H1 (cell line): ENCODE measurements around the gene CERS3. TPM values are rescaled to one million over a fixed set of nuclear protein-coding genes. Genes with fewer than 3 reads are reported as not detected.

Experiments
- ATF2 ChIP-seq: IDR thresholded peaks from 2 replicates; pipeline ENCODE4 v1.6.1; 2012; ENCODE audit warnings: low read length, inconsistent platforms
- RAD21 ChIP-seq, 2 experiments: IDR thresholded peaks in 1 of 2; conservative IDR thresholded peaks in 1 of 2; 2 replicates each; pipeline ENCODE4 v1.6.1; 2011; ENCODE audit warnings: low read depth in 2 of 2, low read length in 2 of 2, improper control_type of control experiment in 1 of 2, inconsistent platforms in 1 of 2, mild to moderate bottlenecking in 1 of 2, moderate library complexity in 1 of 2
- RFX5 ChIP-seq: IDR thresholded peaks from 2 replicates; pipeline ENCODE4 v1.6.1; 2011; ENCODE audit warnings: low read depth, low read length, improper control_type of control experiment, borderline replicate concordance
- RNF2 ChIP-seq: fragments of 200-900, 300-1000 bp; sonication (generic); IDR thresholded peaks from 2 replicates; pipeline ENCODE4 v1.7.1; 2016; ENCODE audit warnings: borderline replicate concordance, low read depth, mild to moderate bottlenecking, antibody characterized with exemption, low read length; ENCODE audit not compliant: poor library complexity, severe bottlenecking; ENCODE audit errors: missing control alignments
- polyA plus RNA-seq, 7 experiments: library from polyadenylated mRNA; depleted of rRNA in 3 of 7; stranded (reverse) in 5 of 7; unstranded in 2 of 7; fragments of >200 nt in 5 of 7; fragments of 200-250 nt in 2 of 7; gene quantifications; 1 replicate in 5 of 7; 2 replicates in 1 of 7; 4 replicates in 1 of 7; pipeline versions ENCODE4 v1.2.1 to v1.2.3, GENCODE V29; 2011 to 2013; ENCODE audit warnings: missing spikeins in 2 of 7, mixed read lengths in 2 of 7
- total RNA-seq: library from RNA; stranded (reverse); fragmentation: NEBNext Ultra II Directional; extraction: Animal tissue kit (Norgen Biotek cat#: 25700); gene quantifications from 2 replicates; pipeline ENCODE4 v1.2.1, GENCODE V29; 2021

CERS3 gene
- total and polyA plus RNA-seq, 2 of the 8 experiments (the other 6 are each of a cell fraction or from before 2014, with no cell fraction given): 0.62 TPM; not detected in 1

DNA sequence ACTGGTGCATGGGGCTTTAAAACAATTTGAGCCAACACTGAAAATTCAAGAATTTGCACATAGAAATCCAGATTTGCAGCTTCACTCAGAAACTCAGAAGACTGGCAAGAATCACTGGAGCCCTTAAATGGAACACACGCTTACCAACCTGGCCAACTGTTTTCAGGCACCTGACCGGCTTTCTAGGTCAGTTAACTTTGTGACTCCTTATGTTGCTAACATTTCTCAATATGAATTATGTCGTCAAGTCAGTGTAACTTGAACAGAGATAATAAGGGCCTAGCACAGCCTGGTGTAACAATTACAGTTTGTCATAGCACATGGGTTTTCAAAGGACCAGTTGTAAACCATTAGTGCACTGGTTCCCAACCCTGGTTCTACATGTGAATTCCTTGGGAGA lies 6.8 kb downstream of the CERS3 start (continued):
- TF ChIP-seq ATF2 (no peak), RAD21 (IDR thresholded peaks at IDR 0.05 in 1 of 2, conservative IDR thresholded peaks at IDR 0.05 in 1 of 2; ENCODE audit: low read depth in 2 of 2, low read length in 2 of 2) (no peak), RNF2 (no peak), RFX5 (no peak)
